Measurements from ENCODE around the gene TPCN2.
A peak's percentile ranks its signal among the peaks of the same experiment; 100 is the strongest.

Gene TPCN2

GRCh38 chr11:69058511-69059270 lies 10.0 kb downstream of the TPCN2 start:
- no peak for DNase-seq (ENCODE audit: low read depth)

GRCh38 chr11:69059429-69059828 lies 10.7 kb downstream of the TPCN2 start:
- no peak for DNase-seq (ENCODE audit: low read depth)

- DNase-seq (ENCODE audit: low read depth): no peak
Observed at GRCh38 chr11:69059985-69060384, 11.3 kb downstream of the TPCN2 start.

GRCh38 chr11:69060806-69061712 lies 12.3 kb downstream of the TPCN2 start:
- DNase-seq (ENCODE audit: low read depth): no peak

- DNase-seq (ENCODE audit: low read depth): no peak
Observed at GRCh38 chr11:69061713-69062053, 13.0 kb downstream of the TPCN2 start.

- DNase-seq (ENCODE audit: low read depth): no peak
Observed at GRCh38 chr11:69062169-69062855, 13.6 kb downstream of the TPCN2 start.

GRCh38 chr11:69062873-69063651 lies 14.3 kb downstream of the TPCN2 start:
- no peak for DNase-seq (ENCODE audit: low read depth)

GRCh38 chr11:69063652-69064260 lies 15.0 kb downstream of the TPCN2 start:
- DNase-seq (ENCODE audit: low read depth): no peak

- DNase-seq (ENCODE audit: low read depth): no peak
Observed at GRCh38 chr11:69064394-69064957, 15.7 kb downstream of the TPCN2 start.

- no peak for DNase-seq (ENCODE audit: low read depth)
Observed at GRCh38 chr11:69065147-69065710, 16.5 kb downstream of the TPCN2 start.

GRCh38 chr11:69066122-69067112 lies 17.7 kb downstream of the TPCN2 start:
- DNase-seq (ENCODE audit: low read depth): no peak

- DNase-seq (ENCODE audit: low read depth): no peak
Observed at GRCh38 chr11:69067200-69067599, 18.5 kb downstream of the TPCN2 start.

- DNase-seq (ENCODE audit: low read depth): no peak
Observed at GRCh38 chr11:69071086-69071800, 22.5 kb downstream of the TPCN2 start.

- no peak for DNase-seq (ENCODE audit: low read depth)
Observed at GRCh38 chr11:69071956-69072355, 23.2 kb downstream of the TPCN2 start.

GRCh38 chr11:69073469-69073868 lies 24.7 kb downstream of the TPCN2 start:
- no peak for DNase-seq (ENCODE audit: low read depth)

GRCh38 chr11:69074375-69075140 lies 25.8 kb downstream of the TPCN2 start:
- no peak for DNase-seq (ENCODE audit: low read depth)

- peak; percentile 64 for DNase-seq (ENCODE audit: low read depth)
Observed at GRCh38 chr11:69075421-69076128, 26.8 kb downstream of the TPCN2 start.
